Activated T-cell treated with anti-CD3 and anti-CD28 coated beads, Interleukin-2, amount 50 U/mL, for 4 hours (primary cell): ENCODE data around the gene CLBA1. TPM values are rescaled to one million over a fixed set of nuclear protein-coding genes. Genes with fewer than 3 reads are reported as not detected.
"Not testable (repeated sequence)": the region's sequence is repeated elsewhere in the genome, so short reads cannot be mapped to it uniquely, and the experiment has no call there.

ENCODE experiments used
- ATAC-seq, 2 donors: fragments of 200-7000 bp; cut with Tn5 transposase; one replicate each; pipeline ENCODE4 v1.10.0; 2021
- DNase-seq: peaks from one replicate; pipeline ENCODE4 v3.0.0-alpha.2; 2020
- H3K27me3 Mint-ChIP-seq: one replicate; pipeline ENCODE4 v1.8.0; 2021; ENCODE audit warnings: low read depth, mixed read lengths
- H3K36me3 Mint-ChIP-seq: one replicate; pipeline ENCODE4 v1.8.0; 2022; ENCODE audit warnings: mixed read lengths; ENCODE audit not compliant: insufficient read depth
- H3K4me1 Mint-ChIP-seq: one replicate; pipeline ENCODE4 v1.8.0; 2021; ENCODE audit warnings: low read depth, mixed read lengths
- H3K4me3 Mint-ChIP-seq: one replicate; pipeline ENCODE4 v1.8.0; 2021; ENCODE audit warnings: mild to moderate bottlenecking, moderate library complexity, mixed read lengths
- H3K9me3 Mint-ChIP-seq: one replicate; pipeline ENCODE4 v1.8.0; 2021; ENCODE audit warnings: mixed read lengths
- total RNA-seq, 3 donors: library from RNA; stranded (reverse); gene quantifications; one replicate each; pipeline ENCODE4 v1.2.1, GENCODE V29; 2021

Gene CLBA1
- total RNA-seq, 3 donors from 2014 or later = 2.9 to 3.8 (median 3.3) TPM

DNA sequence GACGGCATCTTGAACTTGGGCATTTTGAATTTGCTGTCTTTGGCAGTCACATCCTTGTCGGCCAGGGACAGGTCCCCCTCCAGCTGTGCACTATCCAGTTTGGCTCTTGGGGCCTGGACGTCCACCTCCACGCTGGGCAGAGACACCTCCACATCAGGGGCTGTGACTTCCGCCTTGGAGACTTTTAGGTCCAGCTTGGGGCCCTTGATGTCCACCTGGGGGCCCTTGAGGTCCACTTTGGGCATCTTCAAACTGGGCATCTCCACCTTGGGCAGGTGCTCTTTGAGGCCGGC is 41.6 kb upstream of the CLBA1 start:
- not testable (repeated sequence) for DNase-seq, H3K36me3 Mint-ChIP-seq, H3K27me3 Mint-ChIP-seq, H3K9me3 Mint-ChIP-seq, H3K4me3 Mint-ChIP-seq, ATAC-seq, H3K4me1 Mint-ChIP-seq

DNA sequence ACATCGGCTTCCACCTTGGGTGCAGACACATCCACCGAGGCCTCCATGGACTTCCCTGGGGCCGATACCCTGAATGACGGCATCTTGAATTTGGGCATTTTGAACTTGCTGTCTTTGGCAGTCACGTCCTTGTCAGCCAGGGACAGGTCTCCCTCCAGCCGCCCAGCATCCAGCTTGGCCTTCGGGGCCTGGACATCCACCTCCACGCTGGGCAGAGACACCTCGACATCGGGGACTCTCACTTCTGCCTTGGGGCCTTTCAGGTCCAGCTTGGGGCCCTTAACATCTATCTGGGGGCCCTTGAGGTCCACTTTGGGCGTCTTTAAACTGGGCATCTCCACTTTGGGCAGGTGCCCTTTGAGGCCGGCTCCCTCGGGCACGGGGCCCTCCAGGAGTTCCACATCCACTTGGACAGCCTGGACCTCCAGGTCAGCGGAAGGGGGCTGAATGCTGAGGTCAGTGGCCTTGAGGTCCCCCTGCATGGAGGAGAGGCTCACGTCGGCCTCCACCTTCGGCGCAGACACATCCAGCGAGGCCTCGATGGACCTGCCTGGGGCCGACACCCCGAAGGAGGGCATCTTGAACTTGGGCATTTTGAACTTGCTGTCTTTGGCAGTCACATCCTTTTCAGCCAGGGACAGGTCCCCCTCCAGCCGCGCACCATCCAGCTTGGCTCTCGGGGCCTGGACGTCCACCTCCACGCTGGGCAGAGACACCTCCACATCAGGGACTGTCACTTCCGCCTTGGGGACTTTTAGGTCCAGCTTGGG is 41.0 kb upstream of the CLBA1 start:
- H3K36me3 Mint-ChIP-seq, H3K27me3 Mint-ChIP-seq, H3K9me3 Mint-ChIP-seq, H3K4me3 Mint-ChIP-seq, ATAC-seq, H3K4me1 Mint-ChIP-seq, DNase-seq: not testable (repeated sequence)

- H3K36me3 Mint-ChIP-seq, ATAC-seq, H3K4me3 Mint-ChIP-seq: not testable (repeated sequence)
These were observed 40.3 kb upstream of the CLBA1 start for GRCh38 chr14:104945266-104945665.

DNA sequence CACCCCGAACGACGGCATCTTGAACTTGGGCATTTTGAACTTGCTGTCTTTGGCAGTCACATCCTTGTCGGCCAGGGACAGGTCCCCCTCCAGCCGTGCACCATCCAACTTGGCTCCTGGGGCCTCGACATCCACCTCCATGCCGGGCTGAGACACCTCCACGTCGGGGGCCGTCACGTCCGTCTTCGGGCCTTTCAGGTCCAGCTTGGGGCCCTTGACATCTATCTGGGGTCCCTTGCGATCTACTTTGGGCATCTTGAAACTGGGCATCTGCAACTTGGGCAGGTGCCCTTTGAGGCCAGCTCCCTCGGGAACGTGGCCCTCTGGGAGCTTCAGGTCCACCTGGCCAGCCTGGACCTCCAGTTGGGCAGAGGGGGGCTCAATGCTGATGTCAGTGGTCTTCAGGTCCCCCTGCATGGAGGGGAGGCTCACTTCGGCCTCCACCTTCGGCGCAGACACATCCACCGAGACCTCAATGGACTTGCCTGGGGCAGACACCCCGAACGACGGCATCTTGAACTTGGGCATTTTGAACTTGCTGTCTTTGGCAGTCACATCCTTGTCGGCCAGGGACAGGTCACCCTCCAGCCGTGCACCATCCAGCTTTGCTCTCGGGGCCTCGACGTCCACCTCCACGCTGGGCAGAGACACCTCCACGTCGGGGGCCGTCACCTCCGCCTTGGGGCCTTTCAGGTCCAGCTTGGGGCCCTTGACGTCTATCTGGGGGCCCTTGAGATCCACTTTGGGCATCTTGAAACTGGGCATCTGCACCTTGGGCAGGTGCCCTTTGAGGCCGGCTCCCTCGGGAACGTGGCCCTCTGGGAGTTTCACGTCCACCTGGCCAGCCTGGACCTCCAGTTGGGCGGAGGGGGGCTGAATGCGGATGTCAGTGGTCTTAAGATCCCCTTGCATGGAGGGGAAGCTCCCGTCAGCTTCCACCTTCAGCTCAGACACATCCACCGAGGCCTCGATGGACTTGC is 39.3 kb upstream of the CLBA1 start:
- not testable (repeated sequence) for H3K27me3 Mint-ChIP-seq, H3K36me3 Mint-ChIP-seq

More at GRCh38 chr14:104945266-104945665, 40.3 kb upstream of the CLBA1 start:
- not testable (repeated sequence) for H3K27me3 Mint-ChIP-seq, H3K4me1 Mint-ChIP-seq, H3K9me3 Mint-ChIP-seq, DNase-seq

GRCh38 chr14:104947201-104947600 is 38.4 kb upstream of the CLBA1 start:
- DNase-seq, H3K4me3 Mint-ChIP-seq, H3K27me3 Mint-ChIP-seq, H3K4me1 Mint-ChIP-seq, H3K9me3 Mint-ChIP-seq, ATAC-seq, H3K36me3 Mint-ChIP-seq: not testable (repeated sequence)

More for the DNA sequence above, 39.3 kb upstream of the CLBA1 start:
- DNase-seq, H3K9me3 Mint-ChIP-seq, H3K4me1 Mint-ChIP-seq, H3K4me3 Mint-ChIP-seq, ATAC-seq: not testable (repeated sequence)

DNA sequence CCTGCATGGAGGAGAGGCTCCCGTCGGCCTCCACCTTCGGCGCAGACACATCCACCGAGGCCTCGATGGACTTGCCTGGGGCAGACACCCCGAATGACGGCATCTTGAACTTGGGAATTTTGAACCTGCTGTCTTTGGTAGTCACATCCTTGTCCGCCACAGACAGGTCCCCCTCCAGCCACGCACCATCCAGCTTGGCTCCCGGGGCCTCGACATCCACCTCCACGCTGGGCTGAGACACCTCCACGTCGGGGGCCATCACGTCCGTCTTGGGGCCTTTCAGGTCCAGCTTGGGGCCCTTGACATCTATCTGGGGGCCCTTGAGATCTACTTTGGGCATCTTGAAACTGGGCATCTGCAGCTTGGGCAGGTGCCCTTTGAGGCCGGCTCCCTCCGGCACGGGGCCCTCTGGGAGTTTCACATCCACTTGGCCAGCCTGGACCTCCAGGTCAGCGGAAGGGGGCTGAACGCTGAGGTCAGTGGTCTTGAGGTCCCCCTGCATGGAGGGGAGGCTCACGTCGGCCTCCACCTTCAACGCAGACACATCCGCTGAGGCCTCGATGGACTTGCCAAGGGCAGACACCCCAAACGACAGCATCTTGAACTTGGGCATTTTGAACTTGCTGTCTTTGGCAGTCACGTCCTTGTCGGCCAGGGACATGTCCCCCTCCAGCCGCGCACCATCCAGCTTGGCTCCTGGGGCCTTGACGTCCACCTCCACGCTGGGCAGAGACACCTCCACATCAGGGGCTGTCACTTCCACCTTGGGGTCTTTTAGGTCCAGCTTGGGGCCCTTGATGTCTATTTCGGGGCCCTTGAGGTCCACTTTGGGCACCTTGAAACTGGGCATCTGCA is 37.5 kb upstream of the CLBA1 start:
- not testable (repeated sequence) for ATAC-seq, H3K27me3 Mint-ChIP-seq, H3K36me3 Mint-ChIP-seq, H3K4me1 Mint-ChIP-seq, H3K9me3 Mint-ChIP-seq, DNase-seq, H3K4me3 Mint-ChIP-seq

- no peak for ATAC-seq
- H3K27me3 Mint-ChIP-seq = peaks cover 6% of the 10 kb centered on the region
- no peaks in the 10 kb centered on the region for H3K36me3 Mint-ChIP-seq
- DNase-seq = no peak
- no peaks in the 10 kb centered on the region for H3K4me1 Mint-ChIP-seq
- H3K9me3 Mint-ChIP-seq = no peaks in the 10 kb centered on the region
- H3K4me3 Mint-ChIP-seq = no peak overlapping the region
These were observed 36.9 kb upstream of the CLBA1 start for GRCh38 chr14:104948736-104949031.

- H3K27me3 Mint-ChIP-seq, H3K36me3 Mint-ChIP-seq, H3K4me1 Mint-ChIP-seq, H3K4me3 Mint-ChIP-seq, ATAC-seq, H3K9me3 Mint-ChIP-seq, DNase-seq: not testable (repeated sequence)
These were observed 36.1 kb upstream of the CLBA1 start for GRCh38 chr14:104949406-104949955.

DNA sequence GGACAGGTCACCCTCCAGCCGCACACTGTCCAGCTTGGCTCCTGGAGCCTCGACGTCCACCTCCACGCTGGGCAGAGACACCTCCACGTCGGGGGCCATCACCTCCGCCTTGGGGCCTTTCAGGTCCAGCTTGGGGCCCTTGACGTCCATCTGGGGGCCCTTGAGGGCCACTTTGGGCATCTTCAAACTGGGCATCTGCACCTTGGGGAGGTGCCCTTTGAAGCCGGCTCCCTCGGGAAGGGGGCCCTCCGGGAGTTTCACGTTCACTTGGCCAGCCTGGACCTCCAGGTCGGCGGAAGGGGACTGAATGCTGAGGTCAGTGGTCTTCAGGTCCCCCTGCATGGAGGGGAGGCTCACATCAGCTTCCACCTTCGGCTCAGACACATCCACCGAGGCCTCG is 35.6 kb upstream of the CLBA1 start:
- Mint-ChIP-seq H3K36me3 (no peaks in the 10 kb centered on the region), H3K27me3 (peaks cover 13% of the 10 kb centered on the region), H3K4me1 (no peaks in the 10 kb centered on the region), H3K9me3 (no peaks in the 10 kb centered on the region), H3K4me3 (no peak overlapping the region)
- ATAC-seq = no peak
- no peak for DNase-seq

DNA sequence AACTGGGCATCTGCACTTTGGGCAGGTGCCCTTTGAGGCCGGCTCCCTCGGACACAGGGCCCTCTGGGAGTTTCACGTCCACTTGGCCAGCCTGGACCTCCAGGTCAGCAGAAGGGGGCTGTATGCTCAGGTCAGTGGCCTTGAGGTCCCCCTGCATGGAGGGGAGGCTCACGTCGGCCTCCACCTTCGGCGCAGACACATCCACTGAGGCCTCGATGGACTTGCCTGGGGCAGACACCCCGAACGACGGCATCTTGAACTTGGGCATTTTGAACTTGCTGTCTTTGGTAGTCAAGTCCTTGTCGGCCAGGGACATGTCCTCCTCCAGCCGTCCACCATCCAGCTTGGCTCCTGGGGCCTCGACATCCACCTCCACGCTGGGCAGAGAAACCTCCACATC is 34.9 kb upstream of the CLBA1 start:
- peaks cover 12% of the 10 kb centered on the region for H3K27me3 Mint-ChIP-seq
- not testable (repeated sequence) for H3K9me3 Mint-ChIP-seq

DNA sequence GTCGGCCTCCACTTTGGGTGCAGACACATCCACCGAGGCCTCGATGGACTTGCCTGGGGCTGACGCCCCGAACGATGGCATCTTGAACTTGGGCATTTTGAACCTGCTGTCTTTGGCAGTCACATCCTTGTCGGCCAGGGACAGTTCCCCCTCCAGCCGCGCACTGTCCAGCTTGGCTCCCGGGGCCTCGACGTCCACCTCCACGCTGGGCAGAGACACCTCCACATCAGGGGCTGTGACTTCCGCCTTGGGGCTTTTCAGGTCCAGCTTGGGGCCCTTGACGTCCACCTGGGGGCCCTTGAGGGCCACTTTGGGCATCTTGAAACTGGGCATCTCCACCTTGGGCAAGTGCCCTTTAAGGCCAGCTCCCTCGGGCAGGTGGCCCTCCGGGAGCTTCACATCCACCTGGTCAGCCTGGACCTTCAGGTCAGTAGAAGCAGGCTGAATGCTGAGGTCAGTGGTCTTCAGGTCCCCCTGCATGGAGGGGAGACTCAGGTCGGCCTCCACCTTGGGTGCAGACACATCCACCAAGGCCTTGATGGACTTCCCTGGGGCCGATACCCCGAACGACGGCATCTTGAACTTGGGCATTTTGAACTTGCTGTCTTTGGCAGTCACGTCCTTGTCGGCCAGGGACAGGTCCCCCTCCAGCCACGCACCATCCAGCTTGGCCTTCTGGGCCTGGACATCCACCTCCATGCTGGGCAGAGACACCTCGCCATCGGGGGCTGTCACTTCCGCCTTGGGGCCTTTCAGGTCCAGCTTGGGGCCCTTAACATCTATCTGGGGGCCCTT is 33.5 kb upstream of the CLBA1 start:
- peaks cover 17% of the 10 kb centered on the region for H3K27me3 Mint-ChIP-seq
- not testable (repeated sequence) for H3K36me3 Mint-ChIP-seq, H3K4me3 Mint-ChIP-seq, H3K9me3 Mint-ChIP-seq, ATAC-seq, H3K4me1 Mint-ChIP-seq, DNase-seq

More for the DNA sequence above, 34.9 kb upstream of the CLBA1 start:
- H3K36me3 Mint-ChIP-seq, H3K4me3 Mint-ChIP-seq, ATAC-seq, H3K4me1 Mint-ChIP-seq, DNase-seq: not testable (repeated sequence)

DNA sequence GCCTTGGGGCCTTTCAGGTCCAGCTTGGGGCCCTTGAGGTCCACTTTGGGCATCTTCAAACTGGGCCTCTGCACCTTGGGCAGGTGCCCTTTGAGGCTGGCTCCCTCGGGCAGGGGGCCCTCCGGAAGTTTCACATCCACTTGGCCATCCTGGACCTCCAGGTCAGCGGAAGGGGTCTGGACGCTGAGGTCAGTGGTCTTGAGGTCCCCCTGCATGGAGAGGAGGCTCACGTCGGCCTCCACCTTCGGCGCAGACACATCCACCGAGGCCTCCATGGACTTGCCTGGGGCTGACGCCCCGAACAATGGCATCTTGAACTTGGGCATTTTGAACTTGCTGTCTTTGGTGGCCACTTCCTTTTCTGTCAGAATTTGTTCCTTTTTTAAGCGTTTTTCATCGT is 32.5 kb upstream of the CLBA1 start:
- no peaks in the 10 kb centered on the region for H3K36me3 Mint-ChIP-seq
- H3K9me3 Mint-ChIP-seq = no peaks in the 10 kb centered on the region
- DNase-seq (no peak), ATAC-seq (no peak)
- peaks cover 27% of the 10 kb centered on the region for H3K27me3 Mint-ChIP-seq
- no peaks in the 10 kb centered on the region for H3K4me1 Mint-ChIP-seq
- no peak overlapping the region for H3K4me3 Mint-ChIP-seq

DNA sequence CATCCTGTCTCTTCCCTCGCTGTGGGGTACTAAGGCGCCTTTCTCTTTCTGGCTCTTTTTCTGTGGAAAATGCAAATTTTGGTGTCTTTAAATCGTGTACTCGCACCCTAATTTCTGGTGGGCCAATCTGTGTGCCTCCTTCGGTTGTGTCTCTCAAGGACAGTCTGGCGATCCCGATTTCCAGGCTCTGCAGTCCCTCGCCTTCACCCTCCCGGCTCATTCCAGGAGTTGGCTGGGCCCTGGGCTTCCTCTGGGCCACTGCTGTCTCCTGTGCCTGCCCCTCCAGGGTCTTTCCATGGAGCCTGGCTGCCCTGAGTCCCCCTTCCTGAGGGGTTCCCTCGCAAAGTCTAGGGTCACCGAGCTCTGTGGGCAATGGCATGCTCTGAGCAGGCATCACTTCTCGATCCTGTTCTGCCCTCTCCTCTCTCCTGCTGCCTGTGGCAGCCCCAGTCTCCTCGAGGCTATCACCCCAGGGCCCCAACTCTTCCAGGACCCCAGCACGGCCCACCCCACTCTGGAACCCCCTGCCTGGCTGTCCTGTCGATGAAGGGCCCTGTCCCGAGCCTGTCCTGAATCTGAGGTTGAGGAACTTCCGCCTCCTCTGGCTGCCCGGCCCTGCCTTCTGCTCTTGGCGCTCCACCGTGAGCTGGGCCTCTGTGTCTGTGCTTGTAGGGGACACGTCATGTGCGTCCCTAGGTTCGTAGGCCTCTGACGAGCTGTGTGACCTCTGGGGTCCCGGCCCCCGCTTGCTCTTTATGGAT is 31.5 kb upstream of the CLBA1 start:
- peaks cover 31% of the 10 kb centered on the region for H3K27me3 Mint-ChIP-seq
- no peaks in the 10 kb centered on the region for H3K4me1 Mint-ChIP-seq
- no peak overlapping the region for H3K4me3 Mint-ChIP-seq
- no peak for DNase-seq
- H3K36me3 Mint-ChIP-seq = no peaks in the 10 kb centered on the region
- no peak for ATAC-seq
- no peaks in the 10 kb centered on the region for H3K9me3 Mint-ChIP-seq
